Measurements from ENCODE around the gene NUP62. TPM values are rescaled to one million over a fixed set of nuclear protein-coding genes. Genes with fewer than 3 reads are reported as not detected.
"Not testable (repeated sequence)": the region's sequence is repeated elsewhere in the genome, so short reads cannot be mapped to it uniquely, and the experiment has no call there.

NUP62 gene
- total RNA-seq, 6 donors from 2014 or later: 34.7 to 44.4 (median 40.1) TPM

GRCh38 chr19:49925486-49925885 lies 3.8 kb downstream of the NUP62 start:
- H3K36me3 ChIP-seq: peaks cover 0 to 64% (median 47%) of the 10 kb centered on the region in 4 donors
- no peak overlapping the region for H3K4me3 ChIP-seq
- H3K9me3 ChIP-seq: no peaks in the 10 kb centered on the region
- ATAC-seq (ENCODE audit: low FRiP score in 2 of 2): no peak
- DNase-seq: no peak
- H3K4me1 ChIP-seq: peaks cover 22 to 45% (median 26%) of the 10 kb centered on the region in 4 donors
- no peak overlapping the region for H3K27ac ChIP-seq
- H3K27me3 ChIP-seq: no peaks in the 10 kb centered on the region
- 96 to 97% methylated on average over 5 of the region's 5 CpGs for WGBS, 2 donors
- TF ChIP-seq POLR2AphosphoS5 (IDR thresholded peaks at IDR 0.05) (no peak), POLR2A (IDR thresholded peaks at IDR 0.05) (no peak), CTCF (IDR thresholded peaks at IDR 0.05) (no peak), EP300 (IDR thresholded peaks at IDR 0.05) (no peak)

GRCh38 chr19:49924881-49925210 lies 4.5 kb downstream of the NUP62 start:
- ATAC-seq (ENCODE audit: low FRiP score in 2 of 2); H3K27ac ChIP-seq; H3K4me3 ChIP-seq; H3K27me3 ChIP-seq; H3K9me3 ChIP-seq: not testable (repeated sequence)
- DNase-seq: peak in 1 of 2 donors; percentile 16
- peaks cover 0 to 66% (median 47%) of the 10 kb centered on the region in 4 donors for H3K36me3 ChIP-seq
- WGBS, 2 donors: 94 to 96% methylated on average over 11 to 13 of the region's 13 CpGs
- peaks cover 18 to 39% (median 20%) of the 10 kb centered on the region in 4 donors for H3K4me1 ChIP-seq

GRCh38 chr19:49924004-49924880 lies 5.1 kb downstream of the NUP62 start:
- H3K4me3 ChIP-seq: no peak overlapping the region
- DNase-seq (peak in 1 of 2 donors; percentile 43), ATAC-seq (ENCODE audit: low FRiP score in 2 of 2) (no peak)
- H3K27ac ChIP-seq: no peak overlapping the region
- TF ChIP-seq POLR2A (IDR thresholded peaks at IDR 0.05) (no peak), CTCF (IDR thresholded peaks at IDR 0.05) (no peak), POLR2AphosphoS5 (IDR thresholded peaks at IDR 0.05) (no peak), EP300 (IDR thresholded peaks at IDR 0.05) (no peak)
- H3K9me3 ChIP-seq: no peaks in the 10 kb centered on the region
- peaks cover 18 to 39% (median 20%) of the 10 kb centered on the region in 4 donors for H3K4me1 ChIP-seq
- H3K27me3 ChIP-seq: no peaks in the 10 kb centered on the region
- WGBS, 2 donors: 82 to 89% methylated on average over 25 of the region's 25 CpGs
- peaks cover 0 to 66% (median 47%) of the 10 kb centered on the region in 4 donors for H3K36me3 ChIP-seq

- Histone ChIP-seq H3K4me3 (no peak overlapping the region), H3K27me3 (no peaks in the 10 kb centered on the region), H3K4me1 (peaks cover 15 to 34% (median 16%) of the 10 kb centered on the region in 4 donors), H3K27ac (peak overlapping the region in 1 of 4 donors; percentile 21), H3K9me3 (no peaks in the 10 kb centered on the region), H3K36me3 (peaks cover 0 to 71% (median 47%) of the 10 kb centered on the region in 4 donors)
- TF ChIP-seq POLR2A (IDR thresholded peaks at IDR 0.05) (no peak), CTCF (IDR thresholded peaks at IDR 0.05) (no peak), EP300 (IDR thresholded peaks at IDR 0.05) (no peak), POLR2AphosphoS5 (IDR thresholded peaks at IDR 0.05) (no peak)
- WGBS, 2 donors: 81 to 90% methylated on average over 26 to 30 of the region's 31 CpGs
- ATAC-seq (ENCODE audit: low FRiP score in 2 of 2): peak in 1 of 2 donors; percentile 6
- DNase-seq: peak in 1 of 2 donors; percentile 45
Observed at GRCh38 chr19:49923055-49924003, 6.0 kb downstream of the NUP62 start.
